ENCODE measurements around the gene DAZAP1.
A peak's percentile ranks its signal among the peaks of the same experiment; 100 is the strongest.

DAZAP1 gene

GRCh38 chr19:1407528-1408299 lies at the start of gene DAZAP1:
DAZAP1 (plus strand) TSS chr19:1407586; CDS start chr19:1407774, 188 bp downstream.
- DNase-seq (ENCODE audit: low spot score) = no peak

- DNase-seq (ENCODE audit: low spot score) = no peak
Observed at GRCh38 chr19:1360126-1360817, 47.1 kb upstream of the DAZAP1 start.

- DNase-seq (ENCODE audit: low spot score) = no peak
Observed at GRCh38 chr19:1360818-1361461, 46.4 kb upstream of the DAZAP1 start.

- DNase-seq (ENCODE audit: low spot score) = peak; percentile 35
Observed at GRCh38 chr19:1361601-1362386, 45.6 kb upstream of the DAZAP1 start.

- DNase-seq (ENCODE audit: low spot score) = no peak
Observed at GRCh38 chr19:1362387-1363257, 44.8 kb upstream of the DAZAP1 start.

- DNase-seq (ENCODE audit: low spot score) = no peak
Observed at GRCh38 chr19:1363599-1363998, 43.8 kb upstream of the DAZAP1 start.

GRCh38 chr19:1364070-1364704 lies 43.2 kb upstream of the DAZAP1 start:
- no peak for DNase-seq (ENCODE audit: low spot score)

GRCh38 chr19:1365319-1366269 lies 41.8 kb upstream of the DAZAP1 start:
- DNase-seq (ENCODE audit: low spot score) = no peak

GRCh38 chr19:1366296-1366695 lies 41.1 kb upstream of the DAZAP1 start:
- DNase-seq (ENCODE audit: low spot score) = no peak

- no peak for DNase-seq (ENCODE audit: low spot score)
Observed at GRCh38 chr19:1366899-1367870, 40.2 kb upstream of the DAZAP1 start.

- DNase-seq (ENCODE audit: low spot score) = no peak
Observed at GRCh38 chr19:1369214-1369805, 38.1 kb upstream of the DAZAP1 start.

- no peak for DNase-seq (ENCODE audit: low spot score)
Observed at GRCh38 chr19:1370579-1371361, 36.6 kb upstream of the DAZAP1 start.

GRCh38 chr19:1373042-1373533 lies 34.3 kb upstream of the DAZAP1 start:
- DNase-seq (ENCODE audit: low spot score) = no peak

GRCh38 chr19:1373534-1374249 lies 33.7 kb upstream of the DAZAP1 start:
- no peak for DNase-seq (ENCODE audit: low spot score)

- DNase-seq (ENCODE audit: low spot score) = no peak
Observed at GRCh38 chr19:1374250-1374577, 33.2 kb upstream of the DAZAP1 start.

GRCh38 chr19:1376415-1376805 lies 31.0 kb upstream of the DAZAP1 start:
- no peak for DNase-seq (ENCODE audit: low spot score)
